IMR-90 (cell line): ENCODE data around the gene NPAS2. TPM values are rescaled to one million over a fixed set of nuclear protein-coding genes. Genes with fewer than 3 reads are reported as not detected.

Experiments used
- ATAC-seq: fragments of 200-7000 bp; cut with Tn5 transposase; 2 replicates; pipeline ENCODE4 v1.9.1; 2020; ENCODE audit warnings: low read depth, mild to moderate bottlenecking, moderate library complexity
- BruUV-seq: library from RNA; stranded (reverse); fragments of 400-500 nt; replicated peaks from 2 replicates; lab custom pipeline; 2021; lab: Mats Ljungman, UMichigan
- CTCF ChIA-PET: fragments of 300-600 bp; formaldehyde crosslinking; extraction: SDS; loops from one replicate; lab custom pipeline; 2021; ENCODE audit warnings: antibody characterized with exemption; lab: Yijun Ruan, JAX
- POLR2A ChIA-PET: fragments of 300-600 bp; sonication (Branson Sonifier 250); formaldehyde crosslinking; loops from one replicate; lab custom pipeline; 2022; ENCODE audit warnings: antibody characterized with exemption; ENCODE audit not compliant: unreplicated experiment; lab: Charles Lee
- DNase-seq: peaks from one replicate; pipeline ENCODE4 v3.0.0; 2013
- H2AFZ ChIP-seq: replicated peaks from 2 replicates; pipeline ENCODE3; 2013; ENCODE audit warnings: low read length, mild to moderate bottlenecking; ENCODE audit not compliant: poor library complexity
- H2AK5ac ChIP-seq: 2 replicates; pipeline ENCODE4 v1.6.1; 2013; ENCODE audit warnings: low read depth, low read length, inconsistent platforms
- H2AK9ac ChIP-seq: replicated peaks from 2 replicates; pipeline ENCODE3; 2013; ENCODE audit warnings: mild to moderate bottlenecking, low read depth, low read length, moderate library complexity; ENCODE audit not compliant: poor library complexity
- H2BK120ac ChIP-seq: 2 replicates; pipeline ENCODE4 v1.6.1; 2013; ENCODE audit warnings: low read depth, low read length, inconsistent platforms
- H2BK15ac ChIP-seq: 3 replicates; pipeline ENCODE4 v1.6.1; 2013; ENCODE audit warnings: low read depth, low read length, inconsistent platforms
- H2BK20ac ChIP-seq: 2 replicates; pipeline ENCODE4 v1.6.1; 2013; ENCODE audit warnings: low read depth, mild to moderate bottlenecking, inconsistent platforms, low read length, moderate library complexity
- H2BK5ac ChIP-seq: 2 replicates; pipeline ENCODE4 v1.6.1; 2013; ENCODE audit warnings: mild to moderate bottlenecking, low read depth, low read length, inconsistent platforms; ENCODE audit not compliant: poor library complexity, severe bottlenecking
- H3K14ac ChIP-seq: replicated peaks from 2 replicates; pipeline ENCODE4 v1.6.1; 2013; ENCODE audit warnings: low read depth, low read length, inconsistent platforms
- H3K18ac ChIP-seq: 2 replicates; pipeline ENCODE4 v1.6.1; 2013; ENCODE audit warnings: low read depth, low read length, control low read depth
- H3K23ac ChIP-seq: 2 replicates; pipeline ENCODE4 v1.6.1; 2013; ENCODE audit warnings: low read depth, low read length, inconsistent platforms
- H3K27ac ChIP-seq: 2 replicates; pipeline ENCODE4 v1.5.1; 2013; ENCODE audit warnings: mild to moderate bottlenecking, control low read depth, low read length; ENCODE audit not compliant: insufficient read depth
- H3K27me3 ChIP-seq: 2 replicates; pipeline ENCODE4 v1.6.1; 2013; ENCODE audit warnings: low read length; ENCODE audit not compliant: control insufficient read depth, insufficient read depth
- H3K36me3 ChIP-seq: 2 replicates; pipeline ENCODE4 v1.6.1; 2013; ENCODE audit warnings: low read length, mixed read lengths; ENCODE audit not compliant: control insufficient read depth, insufficient read depth
- H3K4ac ChIP-seq: 2 replicates; pipeline ENCODE4 v1.6.1; 2013; ENCODE audit warnings: low read depth, low read length, inconsistent platforms
- H3K4me1 ChIP-seq: 2 replicates; pipeline ENCODE4 v1.6.1; 2013; ENCODE audit warnings: low read length, mixed read lengths; ENCODE audit not compliant: control insufficient read depth, insufficient read depth
- H3K4me2 ChIP-seq: 2 replicates; pipeline ENCODE4 v1.6.1; 2013; ENCODE audit warnings: low read depth, mild to moderate bottlenecking, control low read depth, low read length, moderate library complexity
- H3K4me3 ChIP-seq: 2 replicates; pipeline ENCODE4 v1.5.1; 2013; ENCODE audit warnings: low read depth, mild to moderate bottlenecking, control low read depth, low read length, moderate library complexity; ENCODE audit not compliant: insufficient read depth
- H3K56ac ChIP-seq: 2 replicates; pipeline ENCODE4 v1.6.1; 2013; ENCODE audit warnings: low read length, inconsistent platforms; ENCODE audit not compliant: insufficient read depth; ENCODE audit errors: extremely low read depth
- H3K79me1 ChIP-seq, 2 experiments: 2 replicates each; pipeline ENCODE4 v1.6.1; 2013; ENCODE audit warnings: low read length in 2 of 2, inconsistent platforms in 1 of 2, low read depth in 1 of 2
- H3K9ac ChIP-seq: 2 replicates; pipeline ENCODE4 v1.6.1; 2013; ENCODE audit warnings: low read depth, low read length, control low read depth
- H3K9me1 ChIP-seq: 2 replicates; pipeline ENCODE4 v1.6.1; 2013; ENCODE audit warnings: low read length, inconsistent platforms; ENCODE audit not compliant: insufficient read depth
- H3K9me3 ChIP-seq: 2 replicates; pipeline ENCODE4 v1.6.1; 2013; ENCODE audit warnings: low read length; ENCODE audit not compliant: control insufficient read depth, insufficient read depth
- H4K20me1 ChIP-seq: 2 replicates; pipeline ENCODE4 v1.6.1; 2013; ENCODE audit warnings: low read length, inconsistent platforms; ENCODE audit not compliant: insufficient read depth
- H4K5ac ChIP-seq: 2 replicates; pipeline ENCODE4 v1.6.1; 2013; ENCODE audit warnings: mild to moderate bottlenecking, low read depth, low read length, control low read depth
- H4K8ac ChIP-seq, 2 experiments: 2 replicates each; pipeline ENCODE4 v1.6.1; 2013; ENCODE audit warnings: low read depth in 2 of 2, low read length in 2 of 2, control low read depth in 1 of 2, inconsistent platforms in 1 of 2
- H4K91ac ChIP-seq: 2 replicates; pipeline ENCODE4 v1.6.1; 2013; ENCODE audit warnings: low read depth, low read length, inconsistent platforms; ENCODE audit not compliant: insufficient read depth
- BHLHE40 ChIP-seq: fragments of 150-350 bp; IDR thresholded peaks from 2 replicates; pipeline ENCODE4 v1.6.1; 2016; ENCODE audit warnings: mild to moderate bottlenecking, low read depth, low read length
- CEBPB ChIP-seq: IDR thresholded peaks from 2 replicates; pipeline ENCODE4 v1.6.1; 2012; ENCODE audit warnings: low read depth, low read length, improper control_type of control experiment
- CHD1 ChIP-seq: IDR thresholded peaks from 2 replicates; pipeline ENCODE4 v1.6.1; 2012; ENCODE audit warnings: low read depth, low read length, improper control_type of control experiment
- ELK1 ChIP-seq: fragments of 150-350 bp; IDR thresholded peaks from 2 replicates; pipeline ENCODE4 v1.6.1; 2016; ENCODE audit warnings: low read depth, mild to moderate bottlenecking, low read length, moderate library complexity, borderline replicate concordance
- FOS ChIP-seq: fragments of 150-350 bp; IDR thresholded peaks from 2 replicates; pipeline ENCODE4 v1.6.1; 2016; ENCODE audit warnings: low read depth, low read length
- MAFK ChIP-seq: IDR thresholded peaks from 2 replicates; pipeline ENCODE4 v1.6.1; 2012; ENCODE audit warnings: low read depth, low read length, improper control_type of control experiment
- MAZ ChIP-seq: IDR thresholded peaks from 2 replicates; pipeline ENCODE4 v1.6.1; 2012; ENCODE audit warnings: low read depth, mild to moderate bottlenecking, low read length, improper control_type of control experiment, moderate library complexity, borderline replicate concordance
- MXI1 ChIP-seq: IDR thresholded peaks from 2 replicates; pipeline ENCODE4 v1.6.1; 2012; ENCODE audit warnings: low read depth, mild to moderate bottlenecking, low read length, moderate library complexity, borderline replicate concordance
- NFE2L2 ChIP-seq: fragments of 150-350 bp; IDR thresholded peaks from 2 replicates; pipeline ENCODE4 v1.6.1; 2016; ENCODE audit warnings: low read depth, mild to moderate bottlenecking, low read length
- POLR2A ChIP-seq: IDR thresholded peaks from 2 replicates; pipeline ENCODE4 v1.6.1; 2012; ENCODE audit warnings: mild to moderate bottlenecking, low read depth, low read length
- RAD21 ChIP-seq: IDR thresholded peaks from 2 replicates; pipeline ENCODE4 v1.6.1; 2012; ENCODE audit warnings: low read length, improper control_type of control experiment
- RCOR1 ChIP-seq: IDR thresholded peaks from 2 replicates; pipeline ENCODE4 v1.6.1; 2012; ENCODE audit warnings: mild to moderate bottlenecking, low read length, improper control_type of control experiment; ENCODE audit not compliant: insufficient replicate concordance
- RFX5 ChIP-seq: IDR thresholded peaks from 2 replicates; pipeline ENCODE4 v1.8.0; 2012; ENCODE audit warnings: low read depth, mild to moderate bottlenecking, low read length, moderate library complexity
- SMC3 ChIP-seq: fragments of 150-350 bp; IDR thresholded peaks from 2 replicates; pipeline ENCODE4 v1.6.1; 2016; ENCODE audit warnings: low read depth, mild to moderate bottlenecking, antibody characterized with exemption, low read length, moderate library complexity
- USF2 ChIP-seq: fragments of 150-350 bp; IDR thresholded peaks from 2 replicates; pipeline ENCODE4 v1.6.1; 2017; ENCODE audit warnings: mild to moderate bottlenecking, antibody characterized with exemption, low read length, low read depth
- WGBS, 2 experiments: methylation state at CpG; one replicate each; pipeline versions ENCODE4 v1.1.5 to v1.1.7; 2013; ENCODE audit warnings: missing lambda C conversion rate in 2 of 2; ENCODE audit not compliant: insufficient read length in 1 of 2; ENCODE audit errors: extremely low coverage in 2 of 2; 5-methylcytosine and 5-hydroxymethylcytosine counted together
- dilution Hi-C: fragments of 300-500 bp; cut with HindIII; formaldehyde crosslinking; loops from one replicate; pipeline ENCODE4 v1.14.3; 2018; ENCODE audit warnings: low sequenced_read_pairs; ENCODE audit not compliant: unreplicated experiment
- in situ Hi-C: fragments of 300-500 bp; cut with MboI; formaldehyde crosslinking; loops from 3 replicates; pipeline ENCODE4 v1.14.3; 2019; ENCODE audit warnings: low sequenced_read_pairs, inconsistent platforms, mixed read lengths
- intact Hi-C: fragments of 100-400 bp; cut with micrococcal nuclease; formaldehyde crosslinking; loops from 2 replicates; pipeline ENCODE4 v1.10.0; 2022
- polyA plus RNA-seq, 3 experiments: library from polyadenylated mRNA; depleted of rRNA; stranded (reverse); fragments of >200 nt; gene quantifications; 2 replicates each; pipeline ENCODE4 v1.2.3, GENCODE V29; 2012; ENCODE audit warnings: low replicate concordance in 1 of 3
- total RNA-seq: library from RNA; depleted of rRNA; stranded (reverse); fragments of >200 nt; gene quantifications from 2 replicates; pipeline ENCODE4 v1.2.3, GENCODE V29; 2012
- TF ChIP-seq, protein P1 (sequence below): conservative IDR thresholded peaks from 2 replicates; pipeline ENCODE4 v1.5.1; 2012; ENCODE audit warnings: mild to moderate bottlenecking, low read depth, low read length, improper control_type of control experiment

NPAS2 gene
- total and polyA plus RNA-seq, 2 of the 4 experiments (the other 2 are of a cell fraction): 5.2 to 14.8 TPM

DNA sequence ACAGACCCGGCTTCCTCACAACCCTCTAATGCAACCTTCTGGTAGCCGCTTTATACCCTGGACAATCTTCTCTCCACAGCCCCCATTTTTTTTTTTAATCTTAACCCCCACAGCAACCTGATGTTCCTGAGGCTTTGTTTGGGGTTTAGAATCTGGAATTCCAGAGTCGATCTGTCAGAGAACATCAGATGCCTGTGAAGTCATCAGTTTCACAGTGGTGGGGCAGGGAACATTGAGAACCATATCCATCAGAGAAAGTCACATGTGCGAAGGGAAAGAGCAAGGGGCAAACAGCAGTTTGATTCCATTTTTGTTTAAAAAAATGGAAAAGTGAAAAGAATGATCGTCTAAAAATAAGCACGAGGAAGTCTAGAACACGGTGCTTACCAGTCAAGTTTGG lies 20.6 kb downstream of the NPAS2 start:
- Histone ChIP-seq H3K4me2 (no peak overlapping the region), H3K27me3 (no peaks in the 10 kb centered on the region), H2BK15ac (no peak overlapping the region), H3K4me1 (peaks cover 3% of the 10 kb centered on the region; the same call in 1 of the 2 replicates), H4K91ac (no peak overlapping the region), H3K27ac (no peak overlapping the region), H3K9me1 (peaks cover 6% of the 10 kb centered on the region; the same call in 1 of the 2 replicates), H3K18ac (no peak overlapping the region), H3K23ac (no peak overlapping the region), H3K56ac (no peak overlapping the region), H3K9ac (no peak overlapping the region), H2BK120ac (no peak overlapping the region), H3K14ac (no peak overlapping the region), H2AK9ac (no peak overlapping the region), H3K9me3 (no peaks in the 10 kb centered on the region), H2BK5ac (no peak overlapping the region), H4K20me1 (peaks cover 15% of the 10 kb centered on the region; the same call in 1 of the 2 replicates), H3K79me1 (peaks cover 30 to 48% of the 10 kb centered on the region in 2 experiments), H3K4ac (no peak overlapping the region), H4K5ac (no peak overlapping the region), H4K8ac (no peak overlapping the region), H2BK20ac (no peak overlapping the region), H3K4me3 (no peak overlapping the region), H2AFZ (no peak overlapping the region), H3K36me3 (peaks cover 2% of the 10 kb centered on the region; the same call in 1 of the 2 replicates), H2AK5ac (no peak overlapping the region)
- BruUV-seq: no TSS peak
- intact Hi-C loops: no loop called here
- TF ChIP-seq RCOR1 (no peak), MAFK (no peak), MXI1 (no peak), MAZ (no peak), CEBPB (no peak), SMC3 (no peak), POLR2A (no peak), FOS (no peak), RAD21 (no peak), CHD1 (no peak), RFX5 (no peak), NFE2L2 (no peak), ELK1 (no peak), USF2 (no peak), BHLHE40 (no peak)
- TF ChIP-seq, protein P1, sequence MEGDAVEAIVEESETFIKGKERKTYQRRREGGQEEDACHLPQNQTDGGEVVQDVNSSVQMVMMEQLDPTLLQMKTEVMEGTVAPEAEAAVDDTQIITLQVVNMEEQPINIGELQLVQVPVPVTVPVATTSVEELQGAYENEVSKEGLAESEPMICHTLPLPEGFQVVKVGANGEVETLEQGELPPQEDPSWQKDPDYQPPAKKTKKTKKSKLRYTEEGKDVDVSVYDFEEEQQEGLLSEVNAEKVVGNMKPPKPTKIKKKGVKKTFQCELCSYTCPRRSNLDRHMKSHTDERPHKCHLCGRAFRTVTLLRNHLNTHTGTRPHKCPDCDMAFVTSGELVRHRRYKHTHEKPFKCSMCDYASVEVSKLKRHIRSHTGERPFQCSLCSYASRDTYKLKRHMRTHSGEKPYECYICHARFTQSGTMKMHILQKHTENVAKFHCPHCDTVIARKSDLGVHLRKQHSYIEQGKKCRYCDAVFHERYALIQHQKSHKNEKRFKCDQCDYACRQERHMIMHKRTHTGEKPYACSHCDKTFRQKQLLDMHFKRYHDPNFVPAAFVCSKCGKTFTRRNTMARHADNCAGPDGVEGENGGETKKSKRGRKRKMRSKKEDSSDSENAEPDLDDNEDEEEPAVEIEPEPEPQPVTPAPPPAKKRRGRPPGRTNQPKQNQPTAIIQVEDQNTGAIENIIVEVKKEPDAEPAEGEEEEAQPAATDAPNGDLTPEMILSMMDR: no peak
- DNase-seq (no peak), ATAC-seq (no peak)
- 71% methylated on average over 1 of the region's 7 CpGs; no CpG with 5 or more reads in 1 of the 2 experiments for WGBS, 2 experiments
- in situ Hi-C loops: no loop called here
- ChIA-PET CTCF (no interaction called here), POLR2A (no interaction called here)
- dilution Hi-C loops: no loop called here
